Measurements from ENCODE around the gene RFFL.

GRCh38 chr17:35082073-35082657 lies 18.7 kb upstream of the RFFL start:
- no peak for TF ChIP-seq CTCF (IDR thresholded peaks at IDR 0.05)
- TF ChIP-seq POLR2A (IDR thresholded peaks at IDR 0.05), result no peak
